Inferior parietal cortex (tissue), 1 donor: ENCODE data around the gene TNKS1BP1.
A peak's percentile ranks its signal among the peaks of the same experiment; 100 is the strongest.
"Not testable (repeated sequence)": the region's sequence is repeated elsewhere in the genome, so short reads cannot be mapped to it uniquely, and the experiment has no call there.

ENCODE experiments used
- DNase-seq: peaks from one replicate; pipeline ENCODE4 v3.0.0-alpha.2; 2016; ENCODE audit errors: extremely low spot score

The TNKS1BP1 gene

GRCh38 chr11:57294225-57295131 lies 30.3 kb downstream of the TNKS1BP1 start:
- DNase-seq, result no peak

- DNase-seq, result no peak
Observed at GRCh38 chr11:57290288-57290687, 34.5 kb downstream of the TNKS1BP1 start.

GRCh38 chr11:57288771-57289579 lies 35.8 kb downstream of the TNKS1BP1 start:
- DNase-seq, result no peak

GRCh38 chr11:57287884-57288283 lies 36.9 kb downstream of the TNKS1BP1 start:
- no peak for DNase-seq

- no peak for DNase-seq
Observed at GRCh38 chr11:57283231-57283990, 41.3 kb downstream of the TNKS1BP1 start.

GRCh38 chr11:57281546-57281945 lies 43.2 kb downstream of the TNKS1BP1 start:
- DNase-seq, result not testable (repeated sequence)

DNA sequence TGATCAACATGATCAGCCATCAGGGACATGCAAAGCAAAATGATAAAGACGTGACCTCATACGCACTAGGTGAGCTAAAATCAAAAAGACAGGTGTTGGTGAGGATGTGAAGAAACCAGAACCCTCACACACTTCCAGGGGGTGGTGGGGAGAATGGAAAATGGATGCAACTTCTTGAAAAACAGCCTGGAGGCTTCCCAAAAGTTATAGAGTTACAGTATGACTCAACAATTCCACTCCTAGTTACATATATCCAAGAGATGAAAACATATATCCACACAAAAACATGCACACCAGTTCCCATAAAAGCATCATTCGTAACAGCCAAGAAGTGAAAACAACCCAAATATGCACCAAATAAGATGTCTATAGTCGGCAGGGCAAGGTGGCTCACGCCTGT lies 45.6 kb downstream of the TNKS1BP1 start:
- DNase-seq, result no peak

- no peak for DNase-seq
Observed at GRCh38 chr11:57278721-57279095, 46.0 kb downstream of the TNKS1BP1 start.

DNA sequence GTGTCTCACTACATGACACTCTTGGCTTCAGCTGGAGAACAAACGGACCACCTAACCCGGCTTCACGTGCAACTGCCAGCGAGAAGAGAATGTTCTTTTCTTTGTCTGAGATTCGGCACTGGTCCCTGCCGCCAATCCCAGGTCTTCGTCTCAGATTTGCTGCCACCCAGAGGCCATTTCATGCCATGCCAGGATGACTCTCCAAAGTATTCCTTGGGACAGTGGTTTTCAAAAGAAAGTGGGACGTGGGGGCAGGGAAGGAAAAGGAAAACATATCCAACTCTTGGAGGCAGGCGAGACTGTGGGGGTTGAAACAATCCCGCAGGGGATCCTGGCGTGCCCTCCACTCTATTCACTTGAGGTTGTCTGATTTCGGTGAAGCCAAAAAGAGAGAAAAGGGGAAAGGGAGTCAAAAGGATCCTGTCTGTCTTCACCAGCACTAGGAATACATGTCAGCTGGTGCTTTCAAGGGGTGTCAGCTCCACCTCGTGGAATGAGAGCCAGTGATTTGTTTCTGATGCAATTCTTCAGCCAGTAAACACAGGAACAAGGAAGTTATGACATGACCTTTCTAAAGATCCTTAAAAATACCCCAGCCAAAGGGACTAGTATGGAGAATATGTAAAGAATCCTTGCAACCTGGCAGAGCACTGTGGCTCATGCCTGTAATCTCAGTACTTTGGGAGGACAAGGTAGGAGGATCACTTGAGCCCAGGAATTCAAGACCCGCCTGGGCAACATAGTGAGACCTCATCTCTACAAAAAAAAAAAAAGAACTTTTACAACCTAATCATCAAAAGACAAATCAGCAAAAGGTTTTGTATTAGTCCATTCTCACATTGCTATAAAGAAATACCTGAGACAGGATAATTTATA lies 46.7 kb downstream of the TNKS1BP1 start:
- peak; percentile 78 for DNase-seq

- DNase-seq, result no peak
Observed at GRCh38 chr11:57276971-57277675, 47.6 kb downstream of the TNKS1BP1 start.

GRCh38 chr11:57276169-57276970 lies 48.4 kb downstream of the TNKS1BP1 start:
- no peak for DNase-seq

DNA sequence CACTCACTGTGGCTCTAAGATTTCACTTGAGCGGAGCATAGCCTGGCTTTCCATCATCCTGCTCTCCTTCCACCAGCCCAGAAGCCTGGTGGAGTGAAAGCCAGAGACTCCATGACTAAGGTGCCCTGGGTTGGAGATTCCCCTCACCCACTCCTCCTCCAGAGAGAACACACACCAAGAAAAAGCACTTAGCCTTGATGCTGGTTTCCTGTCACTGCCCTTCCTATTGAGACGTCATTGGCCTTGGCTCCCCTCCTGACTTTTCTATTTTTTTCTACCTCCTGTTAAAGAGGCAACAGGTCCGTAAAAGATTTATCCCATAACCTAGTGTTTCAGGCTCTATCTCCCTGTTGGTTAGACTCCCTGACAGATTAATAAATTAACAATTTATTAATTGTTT lies 49.2 kb downstream of the TNKS1BP1 start:
- no peak for DNase-seq

DNA sequence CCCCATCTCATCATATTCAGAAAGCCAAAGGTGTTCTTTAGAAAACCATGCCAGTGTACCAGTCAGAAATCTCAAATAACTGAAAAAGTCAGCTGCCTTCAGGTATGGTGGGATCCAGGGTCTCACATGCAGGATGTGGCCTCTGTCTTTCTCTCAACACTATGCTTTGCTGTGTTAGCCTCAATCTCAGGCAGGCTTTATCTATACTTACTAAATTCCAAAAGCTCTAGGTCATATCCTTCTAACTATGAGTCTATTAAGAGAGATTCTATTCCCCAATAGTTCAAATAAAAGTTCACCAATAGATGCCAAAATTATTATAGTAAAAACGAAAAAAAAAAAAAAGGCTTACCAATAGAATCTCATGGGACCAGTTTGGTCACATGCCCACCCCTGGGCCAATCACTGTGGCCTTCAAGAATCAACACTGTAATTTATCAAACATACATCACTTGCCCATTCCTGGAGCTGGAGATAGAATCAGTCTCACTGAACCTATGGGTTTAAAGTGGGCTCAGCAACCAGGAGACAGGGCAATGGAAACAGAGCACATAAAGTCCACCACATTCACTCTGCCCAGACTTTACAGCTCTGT lies 49.8 kb downstream of the TNKS1BP1 start:
- no peak for DNase-seq

- no peak for DNase-seq
Observed at GRCh38 chr11:57273448-57274058, 51.2 kb downstream of the TNKS1BP1 start.

DNA sequence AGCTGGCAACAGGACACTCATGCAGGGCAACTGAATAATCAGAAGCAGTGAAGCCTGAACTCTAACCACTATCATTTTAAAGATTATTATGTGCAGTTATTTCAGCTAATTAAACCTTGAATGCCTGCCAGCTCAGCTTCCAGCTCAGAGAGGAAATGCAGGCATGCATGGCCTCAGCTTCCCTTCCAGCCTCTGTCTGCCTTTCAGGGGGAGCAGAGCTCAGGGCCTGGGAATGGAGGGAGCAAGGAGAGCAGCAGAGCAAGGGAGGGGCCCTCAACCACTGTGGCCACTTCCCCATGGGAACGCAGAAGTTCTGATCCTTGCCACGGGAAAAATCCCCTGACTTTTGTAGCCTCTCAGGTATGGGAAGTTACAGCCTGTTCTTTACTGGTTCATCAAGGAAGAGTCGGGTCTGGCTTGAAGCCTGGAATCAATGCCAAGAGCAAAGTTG lies 55.2 kb downstream of the TNKS1BP1 start:
- DNase-seq, result no peak

DNA sequence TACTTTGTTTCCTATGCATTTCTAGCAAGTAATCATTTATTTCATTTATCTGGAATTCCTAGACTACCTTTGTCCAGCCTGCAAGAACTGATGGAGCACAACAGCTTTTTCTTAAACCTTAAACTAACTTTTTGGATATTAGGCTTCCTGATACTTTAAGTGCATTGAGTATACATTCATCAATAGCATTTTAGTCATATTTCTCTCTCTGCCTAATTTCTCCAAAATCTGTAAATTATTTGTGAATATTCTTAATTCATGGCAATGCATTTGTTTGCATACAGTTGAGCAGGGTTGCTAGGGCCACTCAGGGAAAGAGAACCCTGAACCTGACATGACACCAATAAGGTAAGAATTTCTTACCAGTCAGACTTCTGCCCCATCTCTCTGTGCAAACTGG lies 58.6 kb downstream of the TNKS1BP1 start:
- DNase-seq, result no peak

GRCh38 chr11:57263351-57263750 lies 61.4 kb downstream of the TNKS1BP1 start:
- no peak for DNase-seq

DNA sequence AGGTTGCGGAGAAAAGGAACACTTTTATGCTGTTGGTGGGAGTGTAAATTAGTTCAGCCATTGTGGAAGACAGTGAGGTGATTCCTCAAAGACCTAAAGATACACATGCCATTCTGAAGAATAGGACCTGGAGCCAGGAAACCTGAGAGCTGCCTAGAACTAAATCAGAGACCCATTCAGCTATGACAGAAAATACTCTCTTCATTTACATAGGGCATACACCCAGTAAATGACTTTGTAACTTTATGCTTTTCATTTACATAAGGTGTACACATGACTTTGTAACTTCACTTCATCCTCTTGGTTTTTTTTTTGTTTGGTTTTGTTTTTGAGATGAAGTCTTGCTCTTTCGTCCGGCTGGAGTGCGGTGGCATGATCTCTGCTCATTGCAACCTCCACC lies 62.6 kb downstream of the TNKS1BP1 start:
- DNase-seq, result no peak
